Measurements from ENCODE around the gene PEAR1. TPM values are rescaled to one million over a fixed set of nuclear protein-coding genes. Genes with fewer than 3 reads are reported as not detected.

The PEAR1 gene
- total RNA-seq, 1 experiment from 2014 or later = 3.0 TPM

DNA sequence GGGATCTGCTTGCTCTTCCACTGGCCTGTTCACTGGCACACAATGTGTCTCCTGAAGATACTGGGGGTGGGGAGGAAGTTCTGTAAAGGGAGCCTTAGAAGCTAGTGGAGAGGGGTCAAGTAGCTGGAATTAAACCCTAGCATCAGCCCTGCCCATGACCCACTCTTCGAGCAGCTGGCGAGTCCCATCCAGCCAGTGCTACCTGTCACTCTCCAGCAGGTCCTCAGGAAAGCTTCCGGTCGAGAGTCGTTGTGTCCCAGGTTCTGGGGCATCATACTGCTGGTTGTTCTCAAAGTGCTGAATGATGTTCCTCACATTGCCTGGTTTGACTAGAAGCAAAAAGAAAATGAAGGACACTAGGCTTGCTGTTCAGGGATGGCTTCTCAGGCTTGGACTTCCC is 57.9 kb downstream of the PEAR1 start:
- TF ChIP-seq, protein P1, sequence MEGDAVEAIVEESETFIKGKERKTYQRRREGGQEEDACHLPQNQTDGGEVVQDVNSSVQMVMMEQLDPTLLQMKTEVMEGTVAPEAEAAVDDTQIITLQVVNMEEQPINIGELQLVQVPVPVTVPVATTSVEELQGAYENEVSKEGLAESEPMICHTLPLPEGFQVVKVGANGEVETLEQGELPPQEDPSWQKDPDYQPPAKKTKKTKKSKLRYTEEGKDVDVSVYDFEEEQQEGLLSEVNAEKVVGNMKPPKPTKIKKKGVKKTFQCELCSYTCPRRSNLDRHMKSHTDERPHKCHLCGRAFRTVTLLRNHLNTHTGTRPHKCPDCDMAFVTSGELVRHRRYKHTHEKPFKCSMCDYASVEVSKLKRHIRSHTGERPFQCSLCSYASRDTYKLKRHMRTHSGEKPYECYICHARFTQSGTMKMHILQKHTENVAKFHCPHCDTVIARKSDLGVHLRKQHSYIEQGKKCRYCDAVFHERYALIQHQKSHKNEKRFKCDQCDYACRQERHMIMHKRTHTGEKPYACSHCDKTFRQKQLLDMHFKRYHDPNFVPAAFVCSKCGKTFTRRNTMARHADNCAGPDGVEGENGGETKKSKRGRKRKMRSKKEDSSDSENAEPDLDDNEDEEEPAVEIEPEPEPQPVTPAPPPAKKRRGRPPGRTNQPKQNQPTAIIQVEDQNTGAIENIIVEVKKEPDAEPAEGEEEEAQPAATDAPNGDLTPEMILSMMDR (IDR thresholded peaks at IDR 0.05; ENCODE audit: unreplicated experiment) = no peak
- intact Hi-C loops (cut with micrococcal nuclease; ENCODE audit: unreplicated experiment) = no loop called here
- Mint-ChIP-seq H3K9me3 (ENCODE audit: low read depth, unreplicated experiment) (no peaks in the 10 kb centered on the region), H3K4me1 (ENCODE audit: low read depth, unreplicated experiment) (peaks cover 3% of the 10 kb centered on the region), H3K27me3 (ENCODE audit: unreplicated experiment) (no peaks in the 10 kb centered on the region), H3K4me3 (ENCODE audit: low read depth, unreplicated experiment) (no peak overlapping the region), H3K36me3 (ENCODE audit: insufficient read depth, unreplicated experiment) (peaks cover 3% of the 10 kb centered on the region), H3K27ac (ENCODE audit: unreplicated experiment) (no peak overlapping the region)
- DNase-seq = no peak
- no TSS peak for BruUV-seq (replicated peaks)
- CTCF ChIA-PET = no interaction called here

DNA sequence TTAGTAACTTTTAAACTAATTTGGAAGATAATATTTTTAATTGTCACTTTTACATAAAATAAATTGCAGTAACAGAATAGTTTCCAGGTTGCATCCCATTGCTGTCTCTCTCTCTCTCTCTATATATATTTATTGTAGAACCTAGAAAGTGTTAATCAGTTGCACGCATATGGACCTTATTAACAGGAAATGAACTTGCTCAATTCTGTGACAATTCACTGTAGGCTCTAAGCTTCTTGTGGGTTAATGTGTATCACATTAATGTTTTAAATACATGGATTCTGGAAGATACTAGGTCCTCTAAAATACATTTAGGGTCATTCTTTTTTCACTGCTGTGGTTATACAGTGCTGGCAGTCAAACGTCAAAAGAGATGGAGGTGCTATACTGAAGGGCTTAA is 60.1 kb downstream of the PEAR1 start:
- Mint-ChIP-seq H3K27me3 (ENCODE audit: unreplicated experiment) (no peaks in the 10 kb centered on the region), H3K27ac (ENCODE audit: unreplicated experiment) (no peak overlapping the region), H3K4me3 (ENCODE audit: low read depth, unreplicated experiment) (no peak overlapping the region), H3K4me1 (ENCODE audit: low read depth, unreplicated experiment) (peaks cover 9% of the 10 kb centered on the region), H3K9me3 (ENCODE audit: low read depth, unreplicated experiment) (no peaks in the 10 kb centered on the region), H3K36me3 (ENCODE audit: insufficient read depth, unreplicated experiment) (peaks cover 21% of the 10 kb centered on the region)
- TF ChIP-seq, protein P1 (IDR thresholded peaks at IDR 0.05; ENCODE audit: unreplicated experiment) = no peak
- DNase-seq = no peak
- intact Hi-C loops (cut with micrococcal nuclease; ENCODE audit: unreplicated experiment) = no loop called here
- CTCF ChIA-PET = no interaction called here
- no TSS peak for BruUV-seq (replicated peaks)

DNA sequence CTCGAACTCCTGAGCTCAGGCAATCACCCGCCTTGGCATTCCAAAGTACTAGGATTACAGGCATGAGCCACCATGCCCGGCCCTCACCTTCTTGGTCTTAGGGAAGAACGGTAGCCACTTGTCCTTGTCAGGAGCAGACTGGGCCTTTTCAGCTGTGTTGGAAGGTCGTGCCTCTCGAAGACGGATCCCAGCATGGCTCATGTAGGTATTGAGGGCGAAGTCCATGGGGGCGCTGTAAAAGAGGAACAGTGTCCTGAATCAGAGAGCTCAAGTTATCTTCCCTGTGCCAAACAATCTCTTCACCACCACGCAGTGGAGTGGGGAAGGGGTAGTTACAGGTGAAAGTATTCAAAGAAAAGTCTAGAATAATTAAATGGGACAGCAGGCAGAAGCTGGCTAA is 62.8 kb downstream of the PEAR1 start:
- H3K9me3 Mint-ChIP-seq (ENCODE audit: low read depth, unreplicated experiment) = no peaks in the 10 kb centered on the region
- CTCF ChIA-PET = interaction anchor here (0.6 to 2.4 kb wide), 3 partner anchors 29 to 559 kb away, joined by 3 to 8 read pairs (median 3); no protein-coding TSS in a partner anchor
- H3K27ac Mint-ChIP-seq (ENCODE audit: unreplicated experiment) = no peak overlapping the region
- no TSS peak for BruUV-seq (replicated peaks)
- TF ChIP-seq, protein P1 (IDR thresholded peaks at IDR 0.05; ENCODE audit: unreplicated experiment) = no peak
- H3K4me3 Mint-ChIP-seq (ENCODE audit: low read depth, unreplicated experiment) = no peak overlapping the region
- intact Hi-C loops (cut with micrococcal nuclease; ENCODE audit: unreplicated experiment) = no loop called here
- H3K27me3 Mint-ChIP-seq (ENCODE audit: unreplicated experiment) = no peaks in the 10 kb centered on the region
- peaks cover 23% of the 10 kb centered on the region for H3K36me3 Mint-ChIP-seq (ENCODE audit: insufficient read depth, unreplicated experiment)
- DNase-seq = no peak
- H3K4me1 Mint-ChIP-seq (ENCODE audit: low read depth, unreplicated experiment) = peaks cover 11% of the 10 kb centered on the region

DNA sequence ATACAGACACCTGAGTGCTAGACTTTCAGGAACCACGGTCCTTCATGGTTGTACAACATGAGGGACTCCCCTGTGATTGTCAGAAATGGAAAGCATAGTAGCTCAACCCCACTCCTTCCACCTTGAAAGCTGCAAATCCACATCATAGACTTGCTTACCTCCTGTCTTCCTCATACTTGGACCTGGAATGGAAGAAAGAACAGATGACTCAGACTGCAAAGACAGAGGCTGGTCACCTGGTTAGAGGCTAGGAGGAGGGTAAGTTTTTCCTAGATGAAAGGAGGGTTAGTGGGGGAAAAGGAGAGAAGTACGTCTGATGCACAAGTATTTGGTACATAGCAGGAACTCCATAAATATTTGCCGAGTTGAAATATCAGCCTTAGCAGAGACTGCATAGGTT is 64.1 kb downstream of the PEAR1 start:
- no TSS peak for BruUV-seq (replicated peaks)
- peaks cover 23% of the 10 kb centered on the region for H3K36me3 Mint-ChIP-seq (ENCODE audit: insufficient read depth, unreplicated experiment)
- H3K27me3 Mint-ChIP-seq (ENCODE audit: unreplicated experiment) = no peaks in the 10 kb centered on the region
- no peaks in the 10 kb centered on the region for H3K9me3 Mint-ChIP-seq (ENCODE audit: low read depth, unreplicated experiment)
- peaks cover 11% of the 10 kb centered on the region for H3K4me1 Mint-ChIP-seq (ENCODE audit: low read depth, unreplicated experiment)
- TF ChIP-seq, protein P1 (IDR thresholded peaks at IDR 0.05; ENCODE audit: unreplicated experiment) = no peak
- H3K27ac Mint-ChIP-seq (ENCODE audit: unreplicated experiment) = no peak overlapping the region
- DNase-seq = no peak
- CTCF ChIA-PET = interaction anchor here (1.6 to 2.4 kb wide), 2 partner anchors 9 to 30 kb away, joined by 4 to 8 read pairs; no protein-coding TSS in a partner anchor
- no peak overlapping the region for H3K4me3 Mint-ChIP-seq (ENCODE audit: low read depth, unreplicated experiment)
- intact Hi-C loops (cut with micrococcal nuclease; ENCODE audit: unreplicated experiment) = no loop called here
